ENCODE measurements around the gene PRR12. TPM values are rescaled to one million over a fixed set of nuclear protein-coding genes. Genes with fewer than 3 reads are reported as not detected.

The PRR12 gene
- total and polyA plus RNA-seq, 9 of the 15 experiments (the other 6 are each of a cell fraction or from before 2014, with no cell fraction given), result 0.01 to 21.1 (median 0.98) TPM

- TF ChIP-seq E2F8 (IDR thresholded peaks at IDR 0.05; ENCODE audit: low read depth, partially characterized antibody) (peak; percentile 67), RBFOX2 (IDR thresholded peaks at IDR 0.05; ENCODE audit: low read depth, low read length) (peak; percentile 70), XRCC4 (IDR thresholded peaks at IDR 0.05; ENCODE audit: extremely low read depth, insufficient read depth, insufficient read length) (no peak), RAD21 (CRISPR knock-in tag; conservative IDR thresholded peaks at IDR 0.05 in 1 of 2, IDR thresholded peaks at IDR 0.05 in 1 of 2) (peak; percentile 51 to 69), ZBTB8A (IDR thresholded peaks at IDR 0.05; ENCODE audit: partially characterized antibody) (no peak), MYNN (IDR thresholded peaks at IDR 0.05) (peak; percentile 80), MYNN (CRISPR knock-in tag; IDR thresholded peaks at IDR 0.05) (no peak), REST (IDR thresholded peaks at IDR 0.05; ENCODE audit: borderline replicate concordance) (peak; percentile 93), REST (CRISPR knock-in tag; IDR thresholded peaks at IDR 0.05; ENCODE audit: low read depth) (no peak), CTBP1 (IDR thresholded peaks at IDR 0.05; ENCODE audit: borderline replicate concordance) (peak; percentile 70; the same call in 1 of the 2 replicates), HMGN3 (IDR thresholded peaks at IDR 0.05; ENCODE audit: borderline replicate concordance, extremely low read depth, insufficient read length, low read depth, low read length) (peak; percentile 37), HDAC1 (IDR thresholded peaks at IDR 0.05) (peak in 1 of 2 experiments; percentile 58; a peak in 1 of 4 replicates), HEY1 (CRISPR knock-in tag; IDR thresholded peaks at IDR 0.05; ENCODE audit: borderline replicate concordance) (no peak), CREM (IDR thresholded peaks at IDR 0.05; ENCODE audit: low read depth) (peak; percentile 20; the same call in 1 of the 2 replicates), BCOR (IDR thresholded peaks at IDR 0.05) (peak; percentile 70; the same call in 1 of the 2 replicates), SMARCC2 (IDR thresholded peaks at IDR 0.05; ENCODE audit: low read depth) (no peak; the same call in 1 of the 2 replicates), SMARCE1 (IDR thresholded peaks at IDR 0.05) (peak; percentile 56), EP400 (IDR thresholded peaks at IDR 0.05) (peak; percentile 59; the same call in 1 of the 2 replicates)
These were observed 81.3 kb downstream of the PRR12 start (continued) for GRCh38 chr19:49672131-49672919.

Data from K562 (cell line).